GM12878 (cell line): Measurements from ENCODE around the gene KIF2B.

Source experiments
- EP300 ChIP-seq, 2 experiments: fragments of 150-350 bp in 1 of 2; IDR thresholded peaks; 2 replicates each; pipeline ENCODE4 v1.6.1; 2011 to 2012; ENCODE audit warnings: low read depth in 2 of 2, low read length in 2 of 2, borderline replicate concordance in 1 of 2, improper control_type of control experiment in 1 of 2, inconsistent platforms in 1 of 2; ENCODE audit not compliant: control insufficient read depth in 1 of 2
- ZBTB40 ChIP-seq: fragments of 450-650 bp; IDR thresholded peaks from 2 replicates; pipeline ENCODE4 v1.6.1; 2016; ENCODE audit warnings: mild to moderate bottlenecking, moderate library complexity, borderline replicate concordance
- ZSCAN29 ChIP-seq: fragments of 450-650 bp; IDR thresholded peaks from 2 replicates; pipeline ENCODE4 v1.6.1; 2017; ENCODE audit warnings: mild to moderate bottlenecking, moderate library complexity
- TF ChIP-seq, protein P1 (sequence below), 3 experiments: IDR thresholded peaks in 2 of 3; conservative IDR thresholded peaks in 1 of 3; 2 replicates each; pipeline ENCODE4 v1.5.1; 2011; ENCODE audit warnings: low read depth in 3 of 3, low read length in 3 of 3, mild to moderate bottlenecking in 3 of 3, control low read depth in 2 of 3, moderate library complexity in 2 of 3, inconsistent platforms in 1 of 3, mixed read lengths in 1 of 3; ENCODE audit not compliant: control insufficient read depth in 2 of 3, insufficient read depth in 1 of 3; ENCODE audit errors: extremely low read depth in 1 of 3

- no peak for TF ChIP-seq EP300 (IDR thresholded peaks at IDR 0.05; ENCODE audit: borderline replicate concordance in 1 of 2, control insufficient read depth in 1 of 2, low read depth in 2 of 2, low read length in 2 of 2)
- no peak for TF ChIP-seq ZBTB40
- no peak for TF ChIP-seq ZSCAN29
- TF ChIP-seq, protein P1, sequence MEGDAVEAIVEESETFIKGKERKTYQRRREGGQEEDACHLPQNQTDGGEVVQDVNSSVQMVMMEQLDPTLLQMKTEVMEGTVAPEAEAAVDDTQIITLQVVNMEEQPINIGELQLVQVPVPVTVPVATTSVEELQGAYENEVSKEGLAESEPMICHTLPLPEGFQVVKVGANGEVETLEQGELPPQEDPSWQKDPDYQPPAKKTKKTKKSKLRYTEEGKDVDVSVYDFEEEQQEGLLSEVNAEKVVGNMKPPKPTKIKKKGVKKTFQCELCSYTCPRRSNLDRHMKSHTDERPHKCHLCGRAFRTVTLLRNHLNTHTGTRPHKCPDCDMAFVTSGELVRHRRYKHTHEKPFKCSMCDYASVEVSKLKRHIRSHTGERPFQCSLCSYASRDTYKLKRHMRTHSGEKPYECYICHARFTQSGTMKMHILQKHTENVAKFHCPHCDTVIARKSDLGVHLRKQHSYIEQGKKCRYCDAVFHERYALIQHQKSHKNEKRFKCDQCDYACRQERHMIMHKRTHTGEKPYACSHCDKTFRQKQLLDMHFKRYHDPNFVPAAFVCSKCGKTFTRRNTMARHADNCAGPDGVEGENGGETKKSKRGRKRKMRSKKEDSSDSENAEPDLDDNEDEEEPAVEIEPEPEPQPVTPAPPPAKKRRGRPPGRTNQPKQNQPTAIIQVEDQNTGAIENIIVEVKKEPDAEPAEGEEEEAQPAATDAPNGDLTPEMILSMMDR (IDR thresholded peaks at IDR 0.05 in 2 of 3, conservative IDR thresholded peaks at IDR 0.05 in 1 of 3; ENCODE audit: control insufficient read depth in 2 of 3, extremely low read depth in 1 of 3, insufficient read depth in 1 of 3, low read depth in 3 of 3, low read length in 3 of 3) = no peak
These were observed 30.3 kb upstream of the KIF2B start for GRCh38 chr17:53792451-53792850.
